OCI-LY1 (cell line): ENCODE results near the gene ZC3H18.

Experiments
- H2AFZ ChIP-seq: fragments of 200-600 bp; sonication (generic), shearing (Covaris generic); 2 replicates; pipeline ENCODE4 v1.6.0; 2014; ENCODE audit warnings: antibody characterized with exemption, mild to moderate bottlenecking, low read length
- H3F3A ChIP-seq: fragments of 200-600 bp; sonication (generic), shearing (Covaris generic); 2 replicates; pipeline ENCODE4 v1.6.0; 2014; ENCODE audit warnings: mild to moderate bottlenecking, antibody characterized with exemption, low read length, moderate library complexity; ENCODE audit not compliant: insufficient read depth
- H3K27ac ChIP-seq: fragments of 200-600 bp; sonication (generic); 2 replicates; pipeline ENCODE4 v1.5.1; 2014; ENCODE audit warnings: low read length, mixed run types, mild to moderate bottlenecking, low read depth; ENCODE audit not compliant: poor library complexity, severe bottlenecking
- H3K27me3 ChIP-seq: fragments of 200-600 bp; sonication (generic); 2 replicates; pipeline ENCODE4 v1.6.0; 2014; ENCODE audit warnings: antibody characterized with exemption, mild to moderate bottlenecking, low read length, moderate library complexity; ENCODE audit not compliant: insufficient read depth
- H3K36me3 ChIP-seq: fragments of 200-600 bp; sonication (generic); 2 replicates; pipeline ENCODE4 v1.6.1; 2014; ENCODE audit warnings: mild to moderate bottlenecking, antibody characterized with exemption, low read length, moderate library complexity, mixed read lengths; ENCODE audit not compliant: insufficient read depth
- H3K4me1 ChIP-seq: fragments of 200-600 bp; sonication (generic); 2 replicates; pipeline ENCODE4 v1.5.1; 2014; ENCODE audit warnings: mild to moderate bottlenecking, low read length, moderate library complexity; ENCODE audit not compliant: insufficient read depth, severe bottlenecking
- H3K4me2 ChIP-seq: fragments of 200-600 bp; sonication (generic), shearing (Covaris generic); 2 replicates; pipeline ENCODE4 v1.6.1; 2014; ENCODE audit warnings: low read length
- H3K4me3 ChIP-seq: fragments of 200-600 bp; sonication (generic); 2 replicates; pipeline ENCODE4 v1.5.1; 2014; ENCODE audit warnings: low read length, low read depth, mild to moderate bottlenecking, mixed read lengths; ENCODE audit not compliant: poor library complexity, severe bottlenecking
- H3K79me2 ChIP-seq: fragments of 200-600 bp; shearing (Covaris generic); 2 replicates; pipeline ENCODE4 v1.6.1; 2016; ENCODE audit warnings: mixed run types, low read length, mixed read lengths; ENCODE audit not compliant: insufficient read depth
- H3K9ac ChIP-seq: fragments of 200-600 bp; sonication (generic), shearing (Covaris generic); 2 replicates; pipeline ENCODE4 v1.6.1; 2014; ENCODE audit warnings: mild to moderate bottlenecking, low read length, mixed read lengths
- H3K9me2 ChIP-seq: fragments of 200-600 bp; sonication (generic), shearing (Covaris generic); 2 replicates; pipeline ENCODE4 v1.6.1; 2014; ENCODE audit warnings: low read depth, mild to moderate bottlenecking, low read length, mixed read lengths
- H3K9me3 ChIP-seq: fragments of 200-600 bp; shearing (Covaris generic); 2 replicates; pipeline ENCODE4 v1.6.1; 2014; ENCODE audit warnings: low read length, mixed read lengths
- H4K20me1 ChIP-seq: fragments of 200-600 bp; sonication (generic), shearing (Covaris generic); 2 replicates; pipeline ENCODE4 v1.6.0; 2016; ENCODE audit warnings: mild to moderate bottlenecking, low read length; ENCODE audit not compliant: insufficient read depth
- CTCF ChIP-seq: fragments of 200-600 bp; sonication (generic), shearing (Covaris generic); IDR thresholded peaks from 2 replicates; pipeline ENCODE4 v1.5.1; 2017; ENCODE audit warnings: mild to moderate bottlenecking, antibody characterized with exemption, low read length, moderate library complexity, mixed read lengths
- EZH2 ChIP-seq: fragments of 200-600 bp; sonication (generic), shearing (Covaris generic); IDR thresholded peaks from 2 replicates; pipeline ENCODE4 v1.8.0; 2017; ENCODE audit warnings: borderline replicate concordance, mixed run types, mild to moderate bottlenecking, antibody characterized with exemption, low read length, moderate library complexity, mixed read lengths

The ZC3H18 gene

GRCh38 chr16:88531346-88531745 lies 38.9 kb upstream of the ZC3H18 start:
- no peaks in the 10 kb centered on the region for H3K79me2 ChIP-seq
- no peaks in the 10 kb centered on the region; the same call in 1 of the 2 replicates for H3K27me3 ChIP-seq
- no peaks in the 10 kb centered on the region for H3K9me3 ChIP-seq
- no peak overlapping the region for H3K4me2 ChIP-seq
- H3K4me3 ChIP-seq: no peak overlapping the region
- no peak overlapping the region for H3K9ac ChIP-seq
- H3K4me1 ChIP-seq: peaks cover 6% of the 10 kb centered on the region
- no peak for TF ChIP-seq EZH2
- TF ChIP-seq CTCF: no peak
- no peaks in the 10 kb centered on the region for H3K9me2 ChIP-seq
- H3K36me3 ChIP-seq: peaks cover 4% of the 10 kb centered on the region; the same call in 1 of the 2 replicates
- H2AFZ ChIP-seq: no peak overlapping the region
- H3K27ac ChIP-seq: no peak overlapping the region
- H3F3A ChIP-seq: no peaks in the 10 kb centered on the region
- H4K20me1 ChIP-seq: no peaks in the 10 kb centered on the region

GRCh38 chr16:88531931-88532433 lies 38.2 kb upstream of the ZC3H18 start:
- no peak overlapping the region for H2AFZ ChIP-seq
- no peak overlapping the region for H3K9ac ChIP-seq
- no peak overlapping the region for H3K4me2 ChIP-seq
- H4K20me1 ChIP-seq: no peaks in the 10 kb centered on the region
- H3K9me2 ChIP-seq: no peaks in the 10 kb centered on the region
- peaks cover 4% of the 10 kb centered on the region; the same call in 1 of the 2 replicates for H3K27me3 ChIP-seq
- no peaks in the 10 kb centered on the region for H3K9me3 ChIP-seq
- TF ChIP-seq CTCF (no peak), EZH2 (no peak)
- H3K79me2 ChIP-seq: no peaks in the 10 kb centered on the region
- H3K27ac ChIP-seq: no peak overlapping the region
- no peak overlapping the region for H3K4me3 ChIP-seq
- peaks cover 6% of the 10 kb centered on the region for H3K4me1 ChIP-seq
- peaks cover 4% of the 10 kb centered on the region; the same call in 1 of the 2 replicates for H3K36me3 ChIP-seq
- no peaks in the 10 kb centered on the region for H3F3A ChIP-seq

- no peak overlapping the region for H3K4me2 ChIP-seq
These were observed 37.6 kb upstream of the ZC3H18 start for GRCh38 chr16:88532434-88533241.

More at GRCh38 chr16:88532434-88533241, 37.6 kb upstream of the ZC3H18 start:
- no peak overlapping the region for H3K4me3 ChIP-seq
- H3K9ac ChIP-seq: no peak overlapping the region
- no peaks in the 10 kb centered on the region for H3K79me2 ChIP-seq
- no peak overlapping the region for H2AFZ ChIP-seq
- no peaks in the 10 kb centered on the region for H3F3A ChIP-seq
- no peaks in the 10 kb centered on the region for H3K9me3 ChIP-seq
- H3K27me3 ChIP-seq: peaks cover 4% of the 10 kb centered on the region; the same call in 1 of the 2 replicates
- H3K9me2 ChIP-seq: no peaks in the 10 kb centered on the region
- H3K36me3 ChIP-seq: peaks cover 4% of the 10 kb centered on the region; the same call in 1 of the 2 replicates
- H4K20me1 ChIP-seq: no peaks in the 10 kb centered on the region
- TF ChIP-seq CTCF (no peak), EZH2 (no peak)
- peaks cover 6% of the 10 kb centered on the region for H3K4me1 ChIP-seq
- no peak overlapping the region for H3K27ac ChIP-seq
